B cell (primary cell): Measurements from ENCODE around the gene PAGE4.

Source experiments
- EZH2 ChIP-seq: IDR thresholded peaks from 2 replicates; pipeline ENCODE4 v1.6.1; 2012; ENCODE audit warnings: borderline replicate concordance, low read depth, mild to moderate bottlenecking, moderate library complexity, low read length; ENCODE audit not compliant: insufficient read depth, poor library complexity, severe bottlenecking
- TF ChIP-seq, protein P1 (sequence below): fragments of 200-600 bp; IDR thresholded peaks from one replicate; pipeline ENCODE4 v1.8.0; 2022; ENCODE audit warnings: antibody characterized with exemption, mild to moderate bottlenecking

- TF ChIP-seq, protein P1, sequence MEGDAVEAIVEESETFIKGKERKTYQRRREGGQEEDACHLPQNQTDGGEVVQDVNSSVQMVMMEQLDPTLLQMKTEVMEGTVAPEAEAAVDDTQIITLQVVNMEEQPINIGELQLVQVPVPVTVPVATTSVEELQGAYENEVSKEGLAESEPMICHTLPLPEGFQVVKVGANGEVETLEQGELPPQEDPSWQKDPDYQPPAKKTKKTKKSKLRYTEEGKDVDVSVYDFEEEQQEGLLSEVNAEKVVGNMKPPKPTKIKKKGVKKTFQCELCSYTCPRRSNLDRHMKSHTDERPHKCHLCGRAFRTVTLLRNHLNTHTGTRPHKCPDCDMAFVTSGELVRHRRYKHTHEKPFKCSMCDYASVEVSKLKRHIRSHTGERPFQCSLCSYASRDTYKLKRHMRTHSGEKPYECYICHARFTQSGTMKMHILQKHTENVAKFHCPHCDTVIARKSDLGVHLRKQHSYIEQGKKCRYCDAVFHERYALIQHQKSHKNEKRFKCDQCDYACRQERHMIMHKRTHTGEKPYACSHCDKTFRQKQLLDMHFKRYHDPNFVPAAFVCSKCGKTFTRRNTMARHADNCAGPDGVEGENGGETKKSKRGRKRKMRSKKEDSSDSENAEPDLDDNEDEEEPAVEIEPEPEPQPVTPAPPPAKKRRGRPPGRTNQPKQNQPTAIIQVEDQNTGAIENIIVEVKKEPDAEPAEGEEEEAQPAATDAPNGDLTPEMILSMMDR = no peak
- TF ChIP-seq EZH2 = no peak
These were observed 29.3 kb upstream of the PAGE4 start for GRCh38 chrX:49799828-49800227.
